ENCODE data around the gene HYAL3.

- TF ChIP-seq, protein P1, sequence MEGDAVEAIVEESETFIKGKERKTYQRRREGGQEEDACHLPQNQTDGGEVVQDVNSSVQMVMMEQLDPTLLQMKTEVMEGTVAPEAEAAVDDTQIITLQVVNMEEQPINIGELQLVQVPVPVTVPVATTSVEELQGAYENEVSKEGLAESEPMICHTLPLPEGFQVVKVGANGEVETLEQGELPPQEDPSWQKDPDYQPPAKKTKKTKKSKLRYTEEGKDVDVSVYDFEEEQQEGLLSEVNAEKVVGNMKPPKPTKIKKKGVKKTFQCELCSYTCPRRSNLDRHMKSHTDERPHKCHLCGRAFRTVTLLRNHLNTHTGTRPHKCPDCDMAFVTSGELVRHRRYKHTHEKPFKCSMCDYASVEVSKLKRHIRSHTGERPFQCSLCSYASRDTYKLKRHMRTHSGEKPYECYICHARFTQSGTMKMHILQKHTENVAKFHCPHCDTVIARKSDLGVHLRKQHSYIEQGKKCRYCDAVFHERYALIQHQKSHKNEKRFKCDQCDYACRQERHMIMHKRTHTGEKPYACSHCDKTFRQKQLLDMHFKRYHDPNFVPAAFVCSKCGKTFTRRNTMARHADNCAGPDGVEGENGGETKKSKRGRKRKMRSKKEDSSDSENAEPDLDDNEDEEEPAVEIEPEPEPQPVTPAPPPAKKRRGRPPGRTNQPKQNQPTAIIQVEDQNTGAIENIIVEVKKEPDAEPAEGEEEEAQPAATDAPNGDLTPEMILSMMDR (IDR thresholded peaks at IDR 0.05; ENCODE audit: insufficient read depth, low read depth, low read length), result no peak
- no peak for TF ChIP-seq EZH2 (IDR thresholded peaks at IDR 0.05; ENCODE audit: insufficient read depth, low read length)
Observed at GRCh38 chr3:50299638-50299928, 378 bp upstream of the HYAL3 start.

All from astrocyte (in vitro differentiated cells and primary cell).